Putamen (tissue), 1 donor: ENCODE data around the gene RNU1-4.
A peak's percentile ranks its signal among the peaks of the same experiment; 100 is the strongest.
"Not testable (repeated sequence)": the region's sequence is repeated elsewhere in the genome, so short reads cannot be mapped to it uniquely, and the experiment has no call there.

ENCODE experiments used
- DNase-seq: peaks from one replicate; pipeline ENCODE4 v3.0.0-alpha.2; 2016; ENCODE audit warnings: low spot score

The RNU1-4 gene

GRCh38 chr1:16708704-16709103 is 31.6 kb upstream of the RNU1-4 start:
- DNase-seq = not testable (repeated sequence)

DNA sequence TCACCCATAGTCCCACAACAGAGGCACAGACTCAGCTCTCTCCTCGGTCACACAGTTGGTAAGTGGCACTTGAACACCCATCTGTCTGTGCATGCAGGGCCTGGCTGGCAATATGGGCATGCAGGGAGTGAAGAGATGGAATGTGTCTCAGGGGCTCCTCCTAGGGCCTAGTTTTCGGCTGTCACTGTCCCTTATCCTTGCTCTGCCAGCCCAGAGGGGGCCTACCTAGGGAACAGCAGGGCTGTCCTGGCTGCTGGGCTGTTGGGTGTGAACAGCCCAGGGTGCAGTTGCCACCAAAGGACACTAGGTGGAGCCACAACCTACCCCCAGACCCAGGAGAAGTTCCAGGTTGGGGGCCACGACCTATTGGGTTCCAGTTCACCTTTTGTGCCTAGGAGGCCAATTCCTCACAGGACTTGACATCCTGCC is 30.6 kb upstream of the RNU1-4 start:
- DNase-seq = not testable (repeated sequence)

GRCh38 chr1:16710618-16711017 is 29.7 kb upstream of the RNU1-4 start:
- peak; percentile 56 for DNase-seq

DNA sequence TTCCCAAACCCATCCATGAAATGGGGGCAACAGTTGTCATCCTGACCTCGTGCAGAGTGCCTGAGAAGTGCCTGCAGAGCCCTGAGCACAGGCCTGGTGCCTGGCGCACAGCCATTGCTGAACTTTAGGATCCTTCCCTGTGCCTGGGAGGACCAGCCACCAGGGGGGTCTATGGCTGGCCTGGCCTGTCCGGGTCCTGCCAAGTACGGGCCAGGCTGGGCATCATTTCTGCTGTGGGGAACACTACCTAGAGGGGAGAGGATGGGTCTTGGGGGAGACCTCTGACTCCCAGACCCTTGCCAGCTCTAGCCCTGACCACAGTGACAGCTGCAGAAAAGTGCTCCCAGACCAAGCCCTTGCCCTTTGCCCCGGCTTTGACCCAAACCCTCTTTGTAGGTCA is 28.2 kb upstream of the RNU1-4 start:
- not testable (repeated sequence) for DNase-seq

GRCh38 chr1:16712582-16712981 is 27.7 kb upstream of the RNU1-4 start:
- not testable (repeated sequence) for DNase-seq

- DNase-seq = not testable (repeated sequence)
Measured at GRCh38 chr1:16712984-16713383, 27.3 kb upstream of the RNU1-4 start.

GRCh38 chr1:16713480-16713879 is 26.8 kb upstream of the RNU1-4 start:
- not testable (repeated sequence) for DNase-seq

DNA sequence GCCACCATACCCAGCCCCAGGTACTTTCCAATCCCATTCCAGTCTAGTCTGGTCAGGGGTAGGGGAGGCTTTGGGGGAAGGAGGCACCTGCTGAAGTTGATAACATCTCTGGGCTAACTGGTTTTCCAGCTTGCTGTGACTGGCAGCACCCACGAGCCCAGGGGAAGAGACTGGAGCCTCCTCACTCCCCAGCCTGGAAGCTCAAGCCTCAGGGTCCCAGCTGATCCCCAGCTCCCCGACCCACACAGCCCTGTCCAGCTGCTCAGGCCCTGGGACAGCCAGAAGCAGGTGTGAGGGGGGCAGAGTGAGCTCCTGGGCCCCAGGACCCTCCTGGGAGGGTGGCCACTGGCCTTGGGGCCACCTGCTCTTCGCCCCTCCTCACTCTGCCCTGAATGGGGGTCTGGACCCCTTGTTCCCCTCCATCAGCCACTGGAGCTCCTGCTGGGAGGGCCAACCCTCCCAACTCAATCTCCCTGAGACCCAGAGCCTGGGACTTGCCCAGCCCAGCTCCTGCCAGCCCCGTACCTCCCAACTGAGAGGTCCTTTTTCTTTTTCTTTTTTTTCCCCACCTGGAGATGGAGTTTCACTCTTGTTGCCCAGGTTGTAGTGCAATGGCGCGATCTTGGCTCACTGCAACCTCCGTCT is 23.5 kb upstream of the RNU1-4 start:
- no peak for DNase-seq

- no peak for DNase-seq
Measured at GRCh38 chr1:16717336-16718098, 22.8 kb upstream of the RNU1-4 start.

- not testable (repeated sequence) for DNase-seq
Measured at GRCh38 chr1:16718099-16718907, 22.0 kb upstream of the RNU1-4 start.

- DNase-seq = no peak
Measured at GRCh38 chr1:16718908-16719533, 21.3 kb upstream of the RNU1-4 start.

DNA sequence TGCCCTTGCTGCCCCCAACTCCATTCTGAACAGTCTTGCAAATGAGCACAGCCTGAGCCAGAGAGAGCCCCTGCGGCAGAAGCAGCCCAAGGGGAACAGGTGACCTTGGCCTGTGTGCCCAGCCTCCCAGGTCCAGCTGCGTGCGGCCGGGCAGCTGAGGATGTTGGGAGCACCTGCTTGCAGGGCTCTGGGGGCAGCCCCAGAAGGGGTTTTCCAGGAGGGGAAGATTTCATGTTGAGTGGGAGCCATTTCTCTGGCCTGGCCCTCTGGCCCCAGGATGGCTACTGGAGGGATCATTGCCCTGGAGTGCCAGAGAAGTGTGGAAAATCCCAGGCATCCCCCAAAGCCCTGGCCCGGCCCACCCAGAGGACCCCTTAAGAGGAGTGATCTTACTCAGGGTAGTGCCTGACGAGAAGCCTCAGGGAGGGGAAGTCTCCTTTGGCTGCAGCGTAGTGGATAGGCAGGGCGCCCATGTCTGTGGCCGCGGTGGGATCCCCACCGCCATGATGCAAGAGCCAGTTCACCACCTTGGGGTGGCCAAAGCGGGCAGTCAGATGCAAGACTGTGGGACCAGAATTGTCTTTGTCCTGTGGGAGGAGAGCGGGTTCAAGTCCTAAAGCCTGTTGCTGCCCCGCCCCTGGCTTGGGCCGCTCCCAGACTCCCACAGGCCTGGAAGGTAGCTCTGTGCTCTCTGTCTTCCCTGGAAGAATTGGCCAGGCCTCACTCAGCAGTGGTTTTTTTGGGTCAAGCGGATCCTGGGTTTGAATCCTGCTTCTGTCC is 20.6 kb upstream of the RNU1-4 start:
- DNase-seq = no peak

GRCh38 chr1:16720351-16721223 is 19.7 kb upstream of the RNU1-4 start:
- no peak for DNase-seq

GRCh38 chr1:16721871-16722641 is 18.3 kb upstream of the RNU1-4 start:
- DNase-seq = no peak

GRCh38 chr1:16724718-16725438 is 15.4 kb upstream of the RNU1-4 start:
- no peak for DNase-seq

GRCh38 chr1:16725439-16726245 is 14.7 kb upstream of the RNU1-4 start:
- not testable (repeated sequence) for DNase-seq

DNA sequence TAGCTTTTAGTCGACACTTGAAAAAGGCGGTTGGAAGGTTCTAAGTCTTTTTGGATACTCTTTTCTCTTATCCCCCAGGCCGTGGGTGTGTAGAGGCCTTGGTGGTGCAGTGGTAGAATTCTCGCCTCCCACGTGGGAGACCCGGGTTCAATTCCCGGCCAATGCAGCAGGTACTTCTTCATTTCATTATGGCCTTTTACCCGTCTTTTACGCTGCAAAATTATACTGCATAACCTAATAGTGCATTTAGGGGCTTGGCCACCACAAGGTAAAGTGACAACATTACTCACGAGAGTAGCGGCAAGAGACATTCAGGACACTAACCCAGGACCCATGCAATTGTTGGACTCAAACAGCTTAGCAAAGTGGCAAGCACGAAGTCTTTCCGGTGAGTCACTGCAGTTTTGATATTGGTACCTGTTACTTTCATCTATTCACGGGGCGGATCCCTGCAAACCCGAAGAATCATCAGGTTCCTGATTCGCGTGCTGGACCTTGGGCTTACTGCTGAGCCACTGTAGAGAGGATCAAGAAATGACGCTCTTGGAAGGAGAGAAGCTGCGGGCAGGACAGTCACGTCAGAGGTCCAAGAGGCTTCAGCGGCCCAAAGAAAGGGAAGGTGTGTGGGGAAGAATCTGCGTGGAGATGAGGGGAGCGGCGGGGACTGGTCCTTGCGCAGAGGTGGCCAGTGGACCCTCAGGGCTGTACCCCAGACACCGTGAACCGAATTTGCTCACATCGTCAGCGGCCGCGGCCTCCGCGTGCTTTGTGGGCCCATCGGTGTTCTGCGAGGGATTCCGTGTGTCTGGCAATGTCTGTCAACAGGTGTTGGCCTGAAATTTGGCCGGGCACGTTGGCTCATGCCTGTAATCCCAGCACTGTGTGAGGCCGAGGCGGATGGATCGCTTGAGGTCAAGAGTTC is 12.9 kb upstream of the RNU1-4 start:
- no peak for DNase-seq
